HCT116 (cell line): ENCODE results near the gene BRD7. TPM values are rescaled to one million over a fixed set of nuclear protein-coding genes. Genes with fewer than 3 reads are reported as not detected.

ENCODE experiments used
- ATAC-seq: fragments of 200-7000 bp; cut with Tn5 transposase; 2 replicates; pipeline ENCODE4 v1.9.1; 2020; ENCODE audit warnings: mild to moderate bottlenecking, moderate library complexity
- BruUV-seq: library from RNA; stranded (reverse); fragments of 400-500 nt; replicated peaks from 2 replicates; lab custom pipeline; 2021; lab: Mats Ljungman, UMichigan
- CTCF ChIA-PET: fragments of 300-600 bp; sonication (Branson Sonifier 250); formaldehyde crosslinking; loops from one replicate; lab custom pipeline; 2021; ENCODE audit warnings: antibody characterized with exemption; lab: Charles Lee
- POLR2A ChIA-PET: fragments of 300-600, 350-600 bp; sonication (Branson Sonifier 250); formaldehyde crosslinking; loops from one replicate; lab custom pipeline; 2021; ENCODE audit warnings: antibody characterized with exemption; lab: Charles Lee
- RAD21 ChIA-PET, 2 experiments: fragments of 300-600 bp; sonication (Branson Sonifier 250); formaldehyde crosslinking; loops; one replicate each; lab custom pipeline; 2023; ENCODE audit warnings: low total read pairs in 2 of 2; ENCODE audit not compliant: uncharacterized antibody in 2 of 2, unreplicated experiment in 2 of 2, low non-redundant PET in 1 of 2; lab: Charles Lee
- DNase-seq: peaks from one replicate; pipeline ENCODE4 v3.0.0-alpha.2; 2010; ENCODE audit warnings: low read depth, low spot score
- H2AFZ ChIP-seq: fragments of 200-600 bp; shearing (Covaris generic), sonication (generic); 2 replicates; pipeline ENCODE4 v1.6.1; 2017; ENCODE audit warnings: low read depth, mixed run types, mixed read lengths, antibody characterized with exemption, low read length; ENCODE audit not compliant: poor library complexity, severe bottlenecking
- H3K27ac ChIP-seq: 2 replicates; pipeline ENCODE4 v1.5.1; 2012; ENCODE audit warnings: low read depth, low read length
- H3K27me3 ChIP-seq: fragments of 200-600 bp; sonication (generic); 2 replicates; pipeline ENCODE4 v1.6.1; 2016; ENCODE audit warnings: mixed run types, low read length, mixed read lengths; ENCODE audit not compliant: insufficient read depth
- H3K36me3 ChIP-seq, 2 experiments: fragments of 200-500 bp in 1 of 2; fragments of 200-600 bp in 1 of 2; sonication (Bioruptor generic) in 1 of 2; sonication (generic) in 1 of 2; 2 replicates each; pipeline versions ENCODE4 v1.5.1 to v1.6.1; 2014 to 2016; ENCODE audit warnings: low read length in 2 of 2, inconsistent platforms in 1 of 2, mixed read lengths in 1 of 2, mixed run types in 1 of 2; ENCODE audit not compliant: insufficient read depth in 2 of 2, control insufficient read depth in 1 of 2
- H3K4me1 ChIP-seq, 2 experiments: fragments of 200-600 bp in 1 of 2; sonication (generic) in 1 of 2; 2 replicates each; pipeline versions ENCODE4 v1.5.1 to v1.6.1; 2012 to 2017; ENCODE audit warnings: low read length in 2 of 2, inconsistent platforms in 1 of 2, mild to moderate bottlenecking in 1 of 2, mixed read lengths in 1 of 2, mixed run types in 1 of 2, moderate library complexity in 1 of 2; ENCODE audit not compliant: insufficient read depth in 2 of 2, control insufficient read depth in 1 of 2
- H3K4me2 ChIP-seq: fragments of 200-600 bp; sonication (generic); 2 replicates; pipeline ENCODE4 v1.6.1; 2017; ENCODE audit warnings: mixed run types, low read length, mixed read lengths
- H3K4me3 ChIP-seq, 2 experiments: fragments of 200-600 bp in 1 of 2; sonication (generic) in 1 of 2; replicated peaks in 1 of 2; 2 replicates each; pipeline ENCODE4 v1.5.1; 2011 to 2016; ENCODE audit warnings: low read length in 2 of 2, control low read depth in 1 of 2, low read depth in 1 of 2, mild to moderate bottlenecking in 1 of 2, mixed read lengths in 1 of 2, mixed run types in 1 of 2
- H3K79me2 ChIP-seq: fragments of 200-600 bp; sonication (generic); 2 replicates; pipeline ENCODE4 v1.6.1; 2017; ENCODE audit warnings: mild to moderate bottlenecking, mixed run types, low read length, moderate library complexity, mixed read lengths; ENCODE audit not compliant: insufficient read depth
- H3K9ac ChIP-seq: fragments of 200-600 bp; sonication (generic); 2 replicates; pipeline ENCODE4 v1.6.1; 2016; ENCODE audit warnings: low read length, mixed read lengths
- H3K9me2 ChIP-seq: fragments of 200-600 bp; sonication (generic), shearing (Covaris generic); 2 replicates; pipeline ENCODE4 v1.6.1; 2017; ENCODE audit warnings: mixed run types, mild to moderate bottlenecking, moderate library complexity; ENCODE audit not compliant: insufficient read depth
- H3K9me3 ChIP-seq, 2 experiments: fragments of 200-500 bp in 1 of 2; fragments of 200-600 bp in 1 of 2; sonication (Bioruptor generic) in 1 of 2; sonication (generic) in 1 of 2; 2 replicates each; pipeline ENCODE4 v1.6.1; 2014 to 2017; ENCODE audit warnings: low read length in 2 of 2, mixed read lengths in 2 of 2, inconsistent platforms in 1 of 2, low read depth in 1 of 2, mild to moderate bottlenecking in 1 of 2, mixed run types in 1 of 2, moderate library complexity in 1 of 2; ENCODE audit not compliant: control insufficient read depth in 1 of 2, insufficient read depth in 1 of 2
- H4K20me1 ChIP-seq: fragments of 200-600 bp; sonication (generic), shearing (Covaris generic); 2 replicates; pipeline ENCODE4 v1.6.1; 2017; ENCODE audit warnings: mixed run types, mild to moderate bottlenecking, moderate library complexity; ENCODE audit not compliant: insufficient read depth
- CBX3 ChIP-seq: IDR thresholded peaks from 2 replicates; pipeline ENCODE4 v1.6.1; 2012; ENCODE audit warnings: low read depth
- CEBPB ChIP-seq: IDR thresholded peaks from 2 replicates; pipeline ENCODE4 v1.6.1; 2012; ENCODE audit warnings: low read depth
- EGR1 ChIP-seq: IDR thresholded peaks from 2 replicates; pipeline ENCODE4 v1.6.1; 2012; ENCODE audit warnings: low read depth
- ELF1 ChIP-seq: IDR thresholded peaks from 2 replicates; pipeline ENCODE4 v1.6.1; 2012; ENCODE audit warnings: low read depth, borderline replicate concordance
- EZH2phosphoT487 ChIP-seq: fragments of 200-600 bp; IDR thresholded peaks from 2 replicates; pipeline ENCODE4 v1.6.1; 2018; ENCODE audit warnings: antibody characterized with exemption, borderline replicate concordance
- FOSL1 ChIP-seq: IDR thresholded peaks from 2 replicates; pipeline ENCODE4 v1.6.1; 2012; ENCODE audit warnings: low read depth
- POLR2A ChIP-seq: IDR thresholded peaks from 2 replicates; pipeline ENCODE4 v1.7.0; 2011; ENCODE audit warnings: borderline replicate concordance; ENCODE audit not compliant: insufficient read depth, insufficient read length; ENCODE audit errors: extremely low read depth
- RAD21 ChIP-seq: IDR thresholded peaks from 2 replicates; pipeline ENCODE4 v1.6.1; 2012; ENCODE audit warnings: low read depth, mild to moderate bottlenecking
- SP1 ChIP-seq: IDR thresholded peaks from 2 replicates; pipeline ENCODE4 v1.6.1; 2012; ENCODE audit warnings: low read depth
- TCF7L2 ChIP-seq: IDR thresholded peaks from 2 replicates; pipeline ENCODE4 v1.7.0; 2011; ENCODE audit warnings: borderline replicate concordance, inconsistent platforms; ENCODE audit not compliant: insufficient read depth, insufficient read length; ENCODE audit errors: extremely low read depth
- ZFX ChIP-seq: fragments of 450-650 bp; IDR thresholded peaks from 2 replicates; pipeline ENCODE4 v1.6.1; 2017
- ZNF274 ChIP-seq: fragments of 200-500 bp; sonication (Bioruptor generic); IDR thresholded peaks from 2 replicates; pipeline ENCODE4 v1.6.1; 2014; ENCODE audit warnings: mild to moderate bottlenecking, low read depth, low read length, inconsistent platforms
- intact Hi-C: fragments of 100-400 bp; cut with micrococcal nuclease; formaldehyde crosslinking; loops from 2 replicates; pipeline ENCODE4 v1.10.0; 2022
- total RNA-seq: library from RNA; stranded (reverse); gene quantifications from one replicate; pipeline ENCODE4 v1.2.1, GENCODE V29; 2021; ENCODE audit not compliant: unreplicated experiment
- TF ChIP-seq, protein P1 (sequence below): IDR thresholded peaks from 2 replicates; pipeline ENCODE4 v1.6.1; 2011; ENCODE audit warnings: mild to moderate bottlenecking, low read length, moderate library complexity; ENCODE audit not compliant: insufficient replicate concordance; ENCODE audit errors: extremely low read depth
- TF ChIP-seq, protein P2 (sequence below), 3 experiments: fragments of 200-600 bp in 1 of 3; sonication (generic) in 1 of 3; IDR thresholded peaks in 2 of 3; conservative IDR thresholded peaks in 1 of 3; 2 replicates each; pipeline ENCODE4 v1.5.1; 2012 to 2017; ENCODE audit warnings: low read depth in 2 of 3, low read length in 2 of 3, antibody characterized with exemption in 1 of 3, borderline replicate concordance in 1 of 3, control low read depth in 1 of 3, mild to moderate bottlenecking in 1 of 3, mixed read lengths in 1 of 3, mixed run types in 1 of 3, moderate library complexity in 1 of 3; ENCODE audit not compliant: insufficient read depth in 1 of 3

Gene BRD7
- total RNA-seq, 1 experiment from 2014 or later, result 85.4 TPM

DNA sequence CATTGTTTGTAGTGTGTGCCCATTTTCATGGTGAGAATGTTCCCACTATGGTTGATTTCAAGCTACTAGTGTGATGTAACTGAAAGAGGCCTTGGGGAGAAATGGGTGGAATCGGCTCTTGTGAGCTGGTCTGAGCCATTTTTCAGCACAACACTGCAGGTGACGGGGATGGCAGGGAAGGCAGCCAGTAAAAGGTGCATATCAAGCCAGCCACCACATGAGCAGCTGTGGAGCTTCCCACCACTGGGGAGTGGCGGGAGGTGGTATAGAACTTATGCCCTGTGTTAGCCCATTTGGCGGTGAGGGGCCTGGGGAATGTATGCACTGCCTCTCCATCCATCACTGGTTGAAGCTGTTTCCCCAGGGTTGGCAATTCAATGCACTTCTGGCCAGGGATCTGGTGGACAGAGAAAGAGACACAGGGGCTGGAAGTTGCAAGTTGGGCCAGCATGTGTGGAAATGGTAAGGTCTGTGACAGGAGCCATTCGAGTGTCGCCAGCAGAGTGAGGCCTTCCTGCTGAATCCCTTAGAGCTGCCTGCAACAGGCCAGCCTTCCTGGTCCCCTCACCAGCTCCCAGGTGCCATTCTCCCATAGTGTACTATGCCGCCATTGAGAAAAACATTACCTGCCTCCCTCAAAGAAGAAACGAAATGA is 31.7 kb upstream of the BRD7 start:
- ATAC-seq (no peak), DNase-seq (no peak)
- Histone ChIP-seq H2AFZ (no peak overlapping the region), H3K4me1 (peaks cover 12 to 26% of the 10 kb centered on the region in 2 experiments), H3K4me2 (no peak overlapping the region), H3K27ac (no peak overlapping the region), H3K4me3 (no peak overlapping the region), H3K9me2 (no peaks in the 10 kb centered on the region), H3K9me3 (no peaks in the 10 kb centered on the region), H3K79me2 (no peaks in the 10 kb centered on the region), H3K27me3 (no peaks in the 10 kb centered on the region), H4K20me1 (no peaks in the 10 kb centered on the region), H3K9ac (no peak overlapping the region), H3K36me3 (no peaks in the 10 kb centered on the region)
- POLR2A ChIA-PET, result no interaction called here
- intact Hi-C loops, result no loop called here
- TF ChIP-seq TCF7L2, result no peak
- TF ChIP-seq, protein P1, sequence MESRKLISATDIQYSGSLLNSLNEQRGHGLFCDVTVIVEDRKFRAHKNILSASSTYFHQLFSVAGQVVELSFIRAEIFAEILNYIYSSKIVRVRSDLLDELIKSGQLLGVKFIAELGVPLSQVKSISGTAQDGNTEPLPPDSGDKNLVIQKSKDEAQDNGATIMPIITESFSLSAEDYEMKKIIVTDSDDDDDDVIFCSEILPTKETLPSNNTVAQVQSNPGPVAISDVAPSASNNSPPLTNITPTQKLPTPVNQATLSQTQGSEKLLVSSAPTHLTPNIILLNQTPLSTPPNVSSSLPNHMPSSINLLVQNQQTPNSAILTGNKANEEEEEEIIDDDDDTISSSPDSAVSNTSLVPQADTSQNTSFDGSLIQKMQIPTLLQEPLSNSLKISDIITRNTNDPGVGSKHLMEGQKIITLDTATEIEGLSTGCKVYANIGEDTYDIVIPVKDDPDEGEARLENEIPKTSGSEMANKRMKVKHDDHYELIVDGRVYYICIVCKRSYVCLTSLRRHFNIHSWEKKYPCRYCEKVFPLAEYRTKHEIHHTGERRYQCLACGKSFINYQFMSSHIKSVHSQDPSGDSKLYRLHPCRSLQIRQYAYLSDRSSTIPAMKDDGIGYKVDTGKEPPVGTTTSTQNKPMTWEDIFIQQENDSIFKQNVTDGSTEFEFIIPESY, result no peak
- no peak for TF ChIP-seq CBX3
- no peak for TF ChIP-seq SP1
- no peak for TF ChIP-seq ELF1
- no peak for TF ChIP-seq EZH2phosphoT487
- TF ChIP-seq POLR2A, result no peak
- no peak for TF ChIP-seq FOSL1
- TF ChIP-seq ZNF274, result no peak
- TF ChIP-seq CEBPB, result no peak
- TF ChIP-seq RAD21, result no peak
- TF ChIP-seq EGR1, result no peak
- no peak for TF ChIP-seq ZFX
- TF ChIP-seq, protein P2, sequence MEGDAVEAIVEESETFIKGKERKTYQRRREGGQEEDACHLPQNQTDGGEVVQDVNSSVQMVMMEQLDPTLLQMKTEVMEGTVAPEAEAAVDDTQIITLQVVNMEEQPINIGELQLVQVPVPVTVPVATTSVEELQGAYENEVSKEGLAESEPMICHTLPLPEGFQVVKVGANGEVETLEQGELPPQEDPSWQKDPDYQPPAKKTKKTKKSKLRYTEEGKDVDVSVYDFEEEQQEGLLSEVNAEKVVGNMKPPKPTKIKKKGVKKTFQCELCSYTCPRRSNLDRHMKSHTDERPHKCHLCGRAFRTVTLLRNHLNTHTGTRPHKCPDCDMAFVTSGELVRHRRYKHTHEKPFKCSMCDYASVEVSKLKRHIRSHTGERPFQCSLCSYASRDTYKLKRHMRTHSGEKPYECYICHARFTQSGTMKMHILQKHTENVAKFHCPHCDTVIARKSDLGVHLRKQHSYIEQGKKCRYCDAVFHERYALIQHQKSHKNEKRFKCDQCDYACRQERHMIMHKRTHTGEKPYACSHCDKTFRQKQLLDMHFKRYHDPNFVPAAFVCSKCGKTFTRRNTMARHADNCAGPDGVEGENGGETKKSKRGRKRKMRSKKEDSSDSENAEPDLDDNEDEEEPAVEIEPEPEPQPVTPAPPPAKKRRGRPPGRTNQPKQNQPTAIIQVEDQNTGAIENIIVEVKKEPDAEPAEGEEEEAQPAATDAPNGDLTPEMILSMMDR (IDR thresholded peaks at IDR 0.05 in 2 of 3, conservative IDR thresholded peaks at IDR 0.05 in 1 of 3; ENCODE audit: borderline replicate concordance in 1 of 3, insufficient read depth in 1 of 3, low read depth in 2 of 3, low read length in 2 of 3), result no peak
- no TSS peak for BruUV-seq
- CTCF ChIA-PET, result no interaction called here
- RAD21 ChIA-PET, result no interaction called here
